Mucosa of descending colon (tissue), 3 donors: ENCODE results near the gene DDX21. TPM values are rescaled to one million over a fixed set of nuclear protein-coding genes. Genes with fewer than 3 reads are reported as not detected.

Experiments used
- ATAC-seq: fragments of 200-7000 bp; cut with Tn5 transposase; one replicate; pipeline ENCODE4 v1.9.1; 2020; ENCODE audit warnings: mild to moderate bottlenecking, moderate library complexity
- DNase-seq, 3 donors: peaks; one replicate each; pipeline ENCODE4 v3.0.0-alpha.2; 2020
- H3K36me3 ChIP-seq: fragments of 200-600 bp; one replicate; pipeline ENCODE4 v1.8.0; 2021; ENCODE audit warnings: low read depth, mild to moderate bottlenecking
- H3K4me1 ChIP-seq: fragments of 200-600 bp; one replicate; pipeline ENCODE4 v1.8.0; 2021; ENCODE audit warnings: low read depth, mild to moderate bottlenecking
- H3K4me3 ChIP-seq: fragments of 200-600 bp; one replicate; pipeline ENCODE4 v1.8.0; 2021; ENCODE audit warnings: mild to moderate bottlenecking
- H3K9me3 ChIP-seq: fragments of 200-600 bp; one replicate; pipeline ENCODE4 v1.8.0; 2021; ENCODE audit warnings: mild to moderate bottlenecking
- intact Hi-C, 2 donors: fragments of 100-400 bp; cut with DNase I in 1 of 2; cut with micrococcal nuclease in 1 of 2; formaldehyde crosslinking; loops; one replicate each; pipeline versions ENCODE4 v1.11.0 to v1.11.1; 2022; cut with DNase I, micrococcal nuclease
- total RNA-seq, 3 donors: library from RNA; stranded (reverse); fragmentation: NEBNext Ultra II Directional in 2 of 3; extraction: Animal tissue kit (Norgen Biotek cat#: 25700) in 2 of 3; gene quantifications; one replicate each; pipeline versions ENCODE4 v1.2.1 to v1.2.4, GENCODE V29; 2021 to 2023
- TF ChIP-seq, protein P1 (sequence below): fragments of 200-600 bp; IDR thresholded peaks from one replicate; pipeline ENCODE4 v1.8.0; 2022; ENCODE audit warnings: antibody characterized with exemption, mild to moderate bottlenecking
- donor health status: DM: no; HTN: no; CAD: no; lungs with moderate emphysema.
- donor health status: DM: no; HTN: no; CAD: no.
- donor health status: DM: no; HTN: yes; CAD: no.

The DDX21 gene
- total RNA-seq, 3 donors from 2014 or later = 24.5 to 35.6 (median 31.8) TPM

DNA sequence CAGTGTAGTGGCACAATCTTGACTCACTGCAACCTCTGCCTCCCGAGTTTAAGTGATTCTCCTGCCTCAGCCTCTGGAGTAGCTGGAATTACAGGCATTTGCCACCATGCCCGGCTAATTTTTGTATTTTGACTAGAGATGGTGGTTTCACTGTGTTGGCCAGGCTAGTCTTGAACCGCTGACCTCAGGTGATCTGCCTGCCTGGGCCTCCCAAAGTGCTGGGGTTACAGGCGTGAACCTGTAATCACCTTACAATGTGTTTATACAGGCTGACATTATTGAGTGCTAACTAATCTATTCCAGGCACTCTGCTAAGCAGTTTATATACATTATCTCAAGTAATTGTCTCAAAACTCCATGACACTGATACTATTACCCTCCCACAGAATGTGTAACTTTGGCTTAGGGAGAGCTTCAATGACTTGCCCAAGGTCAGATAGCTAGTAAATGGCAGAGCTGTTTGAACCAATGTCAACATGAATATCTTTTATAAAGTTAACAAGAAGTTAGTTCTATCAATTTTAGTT lies 69.5 kb downstream of the DDX21 start:
- TF ChIP-seq, protein P1, sequence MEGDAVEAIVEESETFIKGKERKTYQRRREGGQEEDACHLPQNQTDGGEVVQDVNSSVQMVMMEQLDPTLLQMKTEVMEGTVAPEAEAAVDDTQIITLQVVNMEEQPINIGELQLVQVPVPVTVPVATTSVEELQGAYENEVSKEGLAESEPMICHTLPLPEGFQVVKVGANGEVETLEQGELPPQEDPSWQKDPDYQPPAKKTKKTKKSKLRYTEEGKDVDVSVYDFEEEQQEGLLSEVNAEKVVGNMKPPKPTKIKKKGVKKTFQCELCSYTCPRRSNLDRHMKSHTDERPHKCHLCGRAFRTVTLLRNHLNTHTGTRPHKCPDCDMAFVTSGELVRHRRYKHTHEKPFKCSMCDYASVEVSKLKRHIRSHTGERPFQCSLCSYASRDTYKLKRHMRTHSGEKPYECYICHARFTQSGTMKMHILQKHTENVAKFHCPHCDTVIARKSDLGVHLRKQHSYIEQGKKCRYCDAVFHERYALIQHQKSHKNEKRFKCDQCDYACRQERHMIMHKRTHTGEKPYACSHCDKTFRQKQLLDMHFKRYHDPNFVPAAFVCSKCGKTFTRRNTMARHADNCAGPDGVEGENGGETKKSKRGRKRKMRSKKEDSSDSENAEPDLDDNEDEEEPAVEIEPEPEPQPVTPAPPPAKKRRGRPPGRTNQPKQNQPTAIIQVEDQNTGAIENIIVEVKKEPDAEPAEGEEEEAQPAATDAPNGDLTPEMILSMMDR = no peak
- no peak for DNase-seq
- H3K4me1 ChIP-seq = no peaks in the 10 kb centered on the region
- no peaks in the 10 kb centered on the region for H3K9me3 ChIP-seq
- intact Hi-C loops = no loop called here
- no peaks in the 10 kb centered on the region for H3K36me3 ChIP-seq
- H3K4me3 ChIP-seq = no peak overlapping the region
- ATAC-seq = no peak

GRCh38 chr10:69033256-69033655 lies 77.3 kb downstream of the DDX21 start:
- H3K9me3 ChIP-seq = no peaks in the 10 kb centered on the region
- ATAC-seq (no peak), DNase-seq (no peak)
- TF ChIP-seq, protein P1 = no peak
- no peak overlapping the region for H3K4me3 ChIP-seq
- intact Hi-C loops = no loop called here
- no peaks in the 10 kb centered on the region for H3K36me3 ChIP-seq
- H3K4me1 ChIP-seq = no peaks in the 10 kb centered on the region

Other genes starting within 250 kb of the DDX21 start
- gene CCAR1, start 234.9 kb upstream of the DDX21 start, total RNA-seq = 10 to 100 TPM; 45.6 to 58.2 (median 49.1) TPM
- 1 to 10 TPM; 1.6 to 6.9 (median 2.9) TPM for gene STOX1, start 128.6 kb upstream of the DDX21 start, total RNA-seq
- 10 to 100 TPM; 15.2 to 40.6 (median 24.6) TPM for gene DDX50, start 54.9 kb upstream of the DDX21 start, total RNA-seq
- gene KIFBP, start 32.6 kb downstream of the DDX21 start, total RNA-seq = 10 to 100 TPM; 15.7 to 24.0 (median 19.5) TPM
- 10 to 100 TPM; 15.6 to 54.6 (median 43.9) TPM for gene SRGN, start 131.9 kb downstream of the DDX21 start, total RNA-seq
- gene VPS26A, start 168.0 kb downstream of the DDX21 start, total RNA-seq = 10 to 100 TPM; 51.7 to 64.0 (median 61.7) TPM
- 10 to 100 TPM; 23.7 to 33.5 (median 27.5) TPM for gene SUPV3L1, start 224.1 kb downstream of the DDX21 start, total RNA-seq